ENCODE data around the gene CDKL5. TPM values are rescaled to one million over a fixed set of nuclear protein-coding genes. Genes with fewer than 3 reads are reported as not detected.

CDKL5 gene
- polyA plus RNA-seq, 5 donors = 7.8 to 14.9 (median 12.3) TPM

- no peak for DNase-seq
Observed at GRCh38 chrX:18696653-18697052, 271.2 kb downstream of the CDKL5 start.

DNA sequence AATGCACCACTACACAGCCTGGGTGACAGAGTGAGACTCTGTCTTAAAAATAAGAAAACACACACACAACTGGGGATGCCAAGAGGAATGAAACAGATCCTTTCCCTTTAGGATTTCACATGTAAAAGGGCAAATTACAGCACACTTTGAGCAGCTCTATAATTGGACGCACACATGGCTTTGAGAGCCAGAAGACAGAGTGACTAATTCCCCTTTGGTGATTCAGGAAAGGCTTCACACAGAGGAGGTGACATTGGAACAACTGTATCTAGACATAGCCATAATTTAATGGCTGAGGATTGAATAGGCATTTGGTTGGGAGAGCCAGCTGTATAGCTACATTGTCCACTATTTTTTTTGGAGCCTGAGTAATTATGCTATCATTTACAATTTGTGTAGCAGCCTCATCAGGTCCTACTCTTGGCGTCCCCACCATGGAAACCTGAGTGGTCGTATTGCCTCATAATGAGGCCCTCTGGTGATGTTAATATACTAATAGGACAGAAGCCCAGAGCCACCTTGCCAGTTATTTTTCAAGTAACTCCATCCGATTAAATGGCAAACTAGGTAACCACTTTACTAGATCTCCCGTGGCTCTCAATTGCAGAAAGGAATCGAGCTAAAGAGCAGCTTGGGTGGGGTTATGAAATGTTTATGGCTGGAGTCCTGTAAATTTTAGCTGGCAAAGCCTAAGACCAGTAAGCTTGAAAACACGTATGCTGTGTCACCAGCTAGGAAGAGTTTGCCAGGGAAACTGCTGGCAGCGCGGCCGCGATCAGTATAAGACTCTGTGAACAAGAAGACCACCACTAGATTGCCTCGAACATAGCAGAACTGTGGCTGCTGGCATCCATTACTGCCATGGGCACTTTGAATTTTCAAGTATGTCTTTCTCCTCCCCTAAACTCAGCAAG, 273.6 kb downstream of the CDKL5 start:
- DNase-seq = no peak

DNA sequence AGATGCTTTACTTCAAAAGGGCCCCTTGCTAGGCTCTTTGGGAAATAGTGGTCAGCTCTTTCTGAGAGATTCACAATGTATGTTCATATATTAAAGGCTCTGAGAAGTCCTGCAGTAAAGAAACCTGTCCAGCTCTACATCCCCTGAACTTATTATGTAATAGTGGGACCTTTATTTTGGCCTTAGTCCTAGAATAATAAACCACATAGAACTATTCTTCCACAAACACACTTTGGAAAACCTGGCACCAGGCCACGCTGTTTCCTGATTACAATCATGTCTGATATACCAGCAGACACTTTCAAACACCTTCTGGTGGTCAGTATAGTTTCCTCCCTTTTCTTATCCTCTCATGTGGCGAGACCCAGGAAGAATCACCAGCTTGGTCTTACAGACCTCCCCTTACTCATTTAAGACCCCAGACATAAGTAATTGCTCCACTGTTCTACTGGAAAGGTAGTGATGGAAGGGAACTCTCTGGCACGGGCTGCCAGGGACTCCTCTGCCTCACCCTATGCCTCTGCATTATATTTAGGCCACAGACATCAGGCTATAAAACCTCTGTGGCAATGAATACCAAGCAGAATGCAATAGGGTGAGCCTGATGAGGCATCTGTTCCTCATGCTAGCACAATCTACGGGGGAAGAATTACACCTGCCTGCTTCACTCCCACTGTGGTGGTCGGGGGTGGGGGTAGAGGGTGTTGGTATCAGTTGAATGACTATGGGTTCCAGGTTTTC, 276.4 kb downstream of the CDKL5 start:
- DNase-seq = no peak

DNA sequence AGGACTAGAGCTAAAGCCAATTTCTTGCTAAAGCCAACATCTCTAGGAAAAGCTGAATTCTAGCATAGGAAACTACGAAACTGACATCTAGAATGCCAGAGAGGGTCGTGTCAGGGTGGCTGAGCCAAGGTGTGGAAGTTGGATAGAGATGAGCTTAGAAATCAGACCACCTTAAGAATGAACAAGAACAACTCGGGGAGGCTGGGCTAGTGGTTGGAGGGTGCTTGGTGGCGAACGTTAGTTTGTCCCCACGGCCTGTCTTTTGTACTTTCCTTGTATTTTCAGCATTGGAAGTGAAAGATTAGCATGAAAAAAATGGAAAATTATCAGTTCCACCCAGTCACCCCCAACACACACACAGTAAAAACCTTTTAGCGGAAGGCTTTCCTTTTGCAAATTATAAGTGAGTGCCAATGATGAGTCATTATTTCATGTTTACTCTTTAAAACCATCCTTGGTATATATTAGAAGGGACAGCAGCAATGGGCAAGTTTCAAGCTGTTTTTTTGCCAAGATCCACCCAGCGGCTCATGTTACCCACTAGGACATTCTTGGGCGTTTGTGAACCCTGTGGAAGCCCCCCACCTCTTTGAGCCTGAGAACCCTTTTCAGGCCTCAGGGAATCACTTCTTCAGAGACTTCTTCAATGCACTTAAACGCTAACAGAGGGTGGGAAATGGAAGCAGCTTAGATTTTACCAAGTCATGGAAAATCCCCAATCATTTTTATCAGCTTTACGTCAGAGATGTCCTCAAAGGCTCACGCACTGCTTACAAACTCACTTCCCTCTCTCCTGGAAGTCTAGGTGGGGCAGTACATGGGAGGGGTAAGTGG, 277.2 kb downstream of the CDKL5 start:
- peak in 1 of 2 donors; percentile 15 for DNase-seq

Other genes with a start within 250 kb of the CDKL5 start
- under 1 TPM; 0.06 to 0.18 (median 0.07) TPM for gene BEND2, start 204.7 kb upstream of the CDKL5 start, polyA plus RNA-seq (ENCODE audit: insufficient read depth in 1 of 5, insufficient read length in 5 of 5, low replicate concordance in 1 of 5)
- gene SCML2, start 70.9 kb upstream of the CDKL5 start, polyA plus RNA-seq (ENCODE audit: insufficient read depth in 1 of 5, insufficient read length in 5 of 5, low replicate concordance in 1 of 5) = 10 to 100 TPM in 2 of 5 donors, 1 to 10 TPM in 3; 8.3 to 13.6 (median 9.1) TPM
- under 1 TPM; 0.21 to 0.44 (median 0.37) TPM for gene RS1, start 246.5 kb downstream of the CDKL5 start, polyA plus RNA-seq (ENCODE audit: insufficient read depth in 1 of 5, insufficient read length in 5 of 5, low replicate concordance in 1 of 5)

Data from right lung (tissue), 5 donors.